Activated CD4-positive, alpha-beta T cell treated with anti-CD3 and anti-CD28 coated beads, Interleukin-2, amount 50 U/mL, for 16 hours (primary cell): ENCODE measurements around the gene C12orf57.

ENCODE experiments used
- DNase-seq: peaks from one replicate; pipeline ENCODE4 v3.0.0-alpha.2; 2020

The C12orf57 gene

GRCh38 chr12:6919588-6919987 lies 24.2 kb upstream of the C12orf57 start:
- DNase-seq, result no peak

- DNase-seq, result no peak
These were observed 22.3 kb upstream of the C12orf57 start for GRCh38 chr12:6921539-6921938.

- DNase-seq, result no peak
These were observed 21.6 kb upstream of the C12orf57 start for GRCh38 chr12:6921996-6922946.

- no peak for DNase-seq
These were observed 20.7 kb upstream of the C12orf57 start for GRCh38 chr12:6923003-6923732.

- DNase-seq, result no peak
These were observed 20.0 kb upstream of the C12orf57 start for GRCh38 chr12:6923851-6924250.

GRCh38 chr12:6925239-6925539 lies 18.6 kb upstream of the C12orf57 start:
- DNase-seq, result no peak

- no peak for DNase-seq
These were observed 18.1 kb upstream of the C12orf57 start for GRCh38 chr12:6925540-6926279.

GRCh38 chr12:6927379-6928021 lies 16.3 kb upstream of the C12orf57 start, which contains the start of gene ATN1:
ATN1 (plus strand) TSS chr12:6927959; CDS start chr12:6934002, 6,043 bp downstream.
- peak; percentile 35 for DNase-seq

GRCh38 chr12:6928022-6928702 lies 15.7 kb upstream of the C12orf57 start:
- no peak for DNase-seq

GRCh38 chr12:6928703-6929407 lies 15.0 kb upstream of the C12orf57 start:
- no peak for DNase-seq

- no peak for DNase-seq
These were observed 14.1 kb upstream of the C12orf57 start for GRCh38 chr12:6929466-6930452.

- DNase-seq, result no peak
These were observed 11.1 kb upstream of the C12orf57 start for GRCh38 chr12:6932766-6933165.

- no peak for DNase-seq
These were observed 9.7 kb upstream of the C12orf57 start for GRCh38 chr12:6934110-6934509.

- DNase-seq, result no peak
These were observed 8.2 kb upstream of the C12orf57 start for GRCh38 chr12:6935371-6936193.

- DNase-seq, result no peak
These were observed 7.6 kb upstream of the C12orf57 start for GRCh38 chr12:6936194-6936635.

GRCh38 chr12:6936636-6937480 lies 7.0 kb upstream of the C12orf57 start:
- peak; percentile 62 for DNase-seq

- peak; percentile 96 for DNase-seq
These were observed 6.1 kb upstream of the C12orf57 start for GRCh38 chr12:6937481-6938352.
